Measurements from ENCODE around the gene MSN. TPM values are rescaled to one million over a fixed set of nuclear protein-coding genes. Genes with fewer than 3 reads are reported as not detected.

Gene MSN
- total and polyA plus RNA-seq, 10 of the 15 experiments (the other 5 are each of a cell fraction or from before 2014, with no cell fraction given): 93.8 to 432 (median 270) TPM

- TF ChIP-seq, protein P1, sequence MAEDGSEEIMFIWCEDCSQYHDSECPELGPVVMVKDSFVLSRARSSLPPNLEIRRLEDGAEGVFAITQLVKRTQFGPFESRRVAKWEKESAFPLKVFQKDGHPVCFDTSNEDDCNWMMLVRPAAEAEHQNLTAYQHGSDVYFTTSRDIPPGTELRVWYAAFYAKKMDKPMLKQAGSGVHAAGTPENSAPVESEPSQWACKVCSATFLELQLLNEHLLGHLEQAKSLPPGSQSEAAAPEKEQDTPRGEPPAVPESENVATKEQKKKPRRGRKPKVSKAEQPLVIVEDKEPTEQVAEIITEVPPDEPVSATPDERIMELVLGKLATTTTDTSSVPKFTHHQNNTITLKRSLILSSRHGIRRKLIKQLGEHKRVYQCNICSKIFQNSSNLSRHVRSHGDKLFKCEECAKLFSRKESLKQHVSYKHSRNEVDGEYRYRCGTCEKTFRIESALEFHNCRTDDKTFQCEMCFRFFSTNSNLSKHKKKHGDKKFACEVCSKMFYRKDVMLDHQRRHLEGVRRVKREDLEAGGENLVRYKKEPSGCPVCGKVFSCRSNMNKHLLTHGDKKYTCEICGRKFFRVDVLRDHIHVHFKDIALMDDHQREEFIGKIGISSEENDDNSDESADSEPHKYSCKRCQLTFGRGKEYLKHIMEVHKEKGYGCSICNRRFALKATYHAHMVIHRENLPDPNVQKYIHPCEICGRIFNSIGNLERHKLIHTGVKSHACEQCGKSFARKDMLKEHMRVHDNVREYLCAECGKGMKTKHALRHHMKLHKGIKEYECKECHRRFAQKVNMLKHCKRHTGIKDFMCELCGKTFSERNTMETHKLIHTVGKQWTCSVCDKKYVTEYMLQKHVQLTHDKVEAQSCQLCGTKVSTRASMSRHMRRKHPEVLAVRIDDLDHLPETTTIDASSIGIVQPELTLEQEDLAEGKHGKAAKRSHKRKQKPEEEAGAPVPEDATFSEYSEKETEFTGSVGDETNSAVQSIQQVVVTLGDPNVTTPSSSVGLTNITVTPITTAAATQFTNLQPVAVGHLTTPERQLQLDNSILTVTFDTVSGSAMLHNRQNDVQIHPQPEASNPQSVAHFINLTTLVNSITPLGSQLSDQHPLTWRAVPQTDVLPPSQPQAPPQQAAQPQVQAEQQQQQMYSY (CRISPR knock-in tag; IDR thresholded peaks at IDR 0.05): no peak
- no peak for TF ChIP-seq POLR2AphosphoS2 (IDR thresholded peaks at IDR 0.05; ENCODE audit: low read depth, low read length)
- no peak for TF ChIP-seq RELA (IDR thresholded peaks at IDR 0.05; ENCODE audit: borderline replicate concordance, partially characterized antibody)
- no peak for TF ChIP-seq IRF3 (IDR thresholded peaks at IDR 0.05)
- no peak for TF ChIP-seq ZNF24 (IDR thresholded peaks at IDR 0.05)
- no peak for TF ChIP-seq SRF (IDR thresholded peaks at IDR 0.05; ENCODE audit: low read depth in 2 of 2, low read length in 2 of 2)
- TF ChIP-seq MXI1 (IDR thresholded peaks at IDR 0.05; ENCODE audit: low read depth, low read length): no peak
- TF ChIP-seq ELK1 (IDR thresholded peaks at IDR 0.05; ENCODE audit: low read depth, low read length): no peak
- TF ChIP-seq JUNB (IDR thresholded peaks at IDR 0.05): peak; percentile 82
- TF ChIP-seq SUPT20H (IDR thresholded peaks at IDR 0.05; ENCODE audit: borderline replicate concordance, control insufficient read depth, low read depth, low read length): no peak
- TF ChIP-seq STAT1 (conservative IDR thresholded peaks at IDR 0.05): no peak
- TF ChIP-seq YY1 (IDR thresholded peaks at IDR 0.05; ENCODE audit: low read depth, low read length): peak; percentile 69; the same call in 1 of the 2 replicates
- TF ChIP-seq ZBED1 (IDR thresholded peaks at IDR 0.05; ENCODE audit: borderline replicate concordance): no peak
- no peak for TF ChIP-seq YBX1 (IDR thresholded peaks at IDR 0.05)
- peak in 1 of 2 experiments; percentile 70; a peak in 2 of 4 replicates for TF ChIP-seq EP300 (IDR thresholded peaks at IDR 0.05; ENCODE audit: borderline replicate concordance in 1 of 2, control insufficient read depth in 1 of 2, low read depth in 2 of 2, low read length in 2 of 2)
- TF ChIP-seq NR2C2 (IDR thresholded peaks at IDR 0.05; ENCODE audit: borderline replicate concordance, control insufficient read depth, insufficient read length, low read depth): no peak
- TF ChIP-seq RUNX3 (IDR thresholded peaks at IDR 0.05; ENCODE audit: low read length): peak; percentile 73
- no peak for TF ChIP-seq BCL3 (IDR thresholded peaks at IDR 0.05; ENCODE audit: borderline replicate concordance, insufficient read depth, low read depth, low read length, poor library complexity, severe bottlenecking)
- no peak for TF ChIP-seq MYB (IDR thresholded peaks at IDR 0.05; ENCODE audit: borderline replicate concordance, low read depth, low read length)
- no peak for TF ChIP-seq PAX5 (IDR thresholded peaks at IDR 0.05; ENCODE audit: borderline replicate concordance, low read depth, low read length)
- TF ChIP-seq BHLHE40 (IDR thresholded peaks at IDR 0.05; ENCODE audit: borderline replicate concordance in 1 of 2, low read depth in 2 of 2, low read length in 1 of 2): no peak
- TF ChIP-seq MYC (IDR thresholded peaks at IDR 0.05; ENCODE audit: insufficient read depth, insufficient read length, insufficient replicate concordance, low read length, severe bottlenecking): no peak
- no peak for TF ChIP-seq HDGF (IDR thresholded peaks at IDR 0.05)
- TF ChIP-seq MTA3 (IDR thresholded peaks at IDR 0.05; ENCODE audit: borderline replicate concordance, low read length): no peak
- peak; percentile 47; the same call in 1 of the 2 replicates for TF ChIP-seq TCF7 (IDR thresholded peaks at IDR 0.05; ENCODE audit: borderline replicate concordance)
Observed at GRCh38 chrX:65723706-65724105, 56.3 kb downstream of the MSN start (continued).

Measured in GM12878 (cell line).